Astrocyte (in vitro differentiated cells and primary cell): ENCODE results near the gene NR1D1.

ENCODE experiments used
- CTCF ChIP-seq: IDR thresholded peaks from 2 replicates; pipeline ENCODE4 v1.5.1; 2011; ENCODE audit warnings: low read depth, mild to moderate bottlenecking, inconsistent platforms, low read length, moderate library complexity; ENCODE audit not compliant: insufficient read depth
- EZH2 ChIP-seq: IDR thresholded peaks from 2 replicates; pipeline ENCODE4 v1.6.1; 2012; ENCODE audit warnings: mild to moderate bottlenecking, low read length, inconsistent platforms; ENCODE audit not compliant: insufficient read depth

GRCh38 chr17:40063187-40063771 lies 37.1 kb downstream of the NR1D1 start:
- no peak for TF ChIP-seq EZH2
- TF ChIP-seq CTCF = no peak
